Type B pancreatic cell (in vitro differentiated cells): ENCODE measurements around the gene RPL12. TPM values are rescaled to one million over a fixed set of nuclear protein-coding genes. Genes with fewer than 3 reads are reported as not detected.

Experiments
- DNase-seq: peaks from one replicate; pipeline ENCODE4 v3.0.0; 2021; ENCODE audit warnings: mixed read lengths; ENCODE audit not compliant: unreplicated experiment; ENCODE audit errors: extremely low spot score
- H3K27ac Mint-ChIP-seq: 2 replicates; pipeline ENCODE4 v1.8.0; 2021; ENCODE audit warnings: mild to moderate bottlenecking, mixed read lengths
- H3K27me3 Mint-ChIP-seq: 2 replicates; pipeline ENCODE4 v1.8.0; 2021; ENCODE audit warnings: mixed read lengths
- H3K36me3 Mint-ChIP-seq: 2 replicates; pipeline ENCODE4 v1.8.0; 2021; ENCODE audit warnings: mixed read lengths
- H3K4me1 Mint-ChIP-seq: one replicate; pipeline ENCODE4 v1.8.0; 2021; ENCODE audit warnings: mixed read lengths; ENCODE audit not compliant: unreplicated experiment
- H3K4me3 Mint-ChIP-seq: 2 replicates; pipeline ENCODE4 v1.8.0; 2021; ENCODE audit warnings: mild to moderate bottlenecking, mixed read lengths
- H3K9me3 Mint-ChIP-seq: 2 replicates; pipeline ENCODE4 v1.8.0; 2021; ENCODE audit warnings: mixed read lengths
- CTCF ChIP-seq: fragments of 200-600 bp; sonication (generic); conservative IDR thresholded peaks from 2 replicates; pipeline ENCODE4 v1.5.0; 2021; ENCODE audit warnings: antibody characterized with exemption, mild to moderate bottlenecking
- total RNA-seq: library from RNA; stranded (reverse); gene quantifications from 2 replicates; pipeline ENCODE4 v1.2.1, GENCODE V29; 2021; ENCODE audit warnings: low replicate concordance

RPL12 gene
- total RNA-seq, 1 donor from 2014 or later: 1,238 TPM

GRCh38 chr9:127417131-127418036 lies 33.8 kb downstream of the RPL12 start:
- H3K4me3 Mint-ChIP-seq: peak overlapping the region; percentile 62
- peaks cover 12% of the 10 kb centered on the region for H3K4me1 Mint-ChIP-seq
- no peaks in the 10 kb centered on the region for H3K9me3 Mint-ChIP-seq
- no peaks in the 10 kb centered on the region for H3K27me3 Mint-ChIP-seq
- DNase-seq: no peak
- peaks cover 14% of the 10 kb centered on the region for H3K36me3 Mint-ChIP-seq
- no peak for TF ChIP-seq CTCF
- H3K27ac Mint-ChIP-seq: peak overlapping the region; percentile 85

GRCh38 chr9:127415657-127416056 lies 35.5 kb downstream of the RPL12 start:
- H3K9me3 Mint-ChIP-seq: no peaks in the 10 kb centered on the region
- no peak overlapping the region for H3K4me3 Mint-ChIP-seq
- no peak for TF ChIP-seq CTCF
- no peaks in the 10 kb centered on the region for H3K27me3 Mint-ChIP-seq
- H3K36me3 Mint-ChIP-seq: peaks cover 14% of the 10 kb centered on the region
- no peak for DNase-seq
- H3K4me1 Mint-ChIP-seq: peaks cover 10% of the 10 kb centered on the region
- no peak overlapping the region for H3K27ac Mint-ChIP-seq

GRCh38 chr9:127415141-127415540 lies 36.1 kb downstream of the RPL12 start:
- Mint-ChIP-seq H3K36me3 (peaks cover 14% of the 10 kb centered on the region), H3K9me3 (no peaks in the 10 kb centered on the region), H3K27me3 (no peaks in the 10 kb centered on the region), H3K27ac (peak overlapping the region; percentile 26), H3K4me3 (peak overlapping the region; percentile 6), H3K4me1 (peaks cover 10% of the 10 kb centered on the region)
- DNase-seq: no peak
- TF ChIP-seq CTCF: no peak

GRCh38 chr9:127411122-127411521 lies 40.1 kb downstream of the RPL12 start:
- Mint-ChIP-seq H3K27ac (no peak overlapping the region), H3K36me3 (peaks cover 17% of the 10 kb centered on the region), H3K27me3 (no peaks in the 10 kb centered on the region), H3K4me3 (no peak overlapping the region), H3K4me1 (peaks cover 14% of the 10 kb centered on the region), H3K9me3 (no peaks in the 10 kb centered on the region)
- DNase-seq: no peak
- no peak for TF ChIP-seq CTCF

- no peak overlapping the region for H3K4me3 Mint-ChIP-seq
These were observed 43.7 kb downstream of the RPL12 start for GRCh38 chr9:127407492-127407843.

More at GRCh38 chr9:127407492-127407843, 43.7 kb downstream of the RPL12 start:
- peaks cover 3% of the 10 kb centered on the region for H3K36me3 Mint-ChIP-seq
- H3K27me3 Mint-ChIP-seq: no peaks in the 10 kb centered on the region
- no peak for TF ChIP-seq CTCF
- H3K27ac Mint-ChIP-seq: no peak overlapping the region
- peaks cover 3% of the 10 kb centered on the region for H3K4me1 Mint-ChIP-seq
- H3K9me3 Mint-ChIP-seq: no peaks in the 10 kb centered on the region
- no peak for DNase-seq
